Endometrial microvascular endothelial cells (primary cell): ENCODE results near the gene GRIA4. TPM values are rescaled to one million over a fixed set of nuclear protein-coding genes. Genes with fewer than 3 reads are reported as not detected.

ENCODE experiments used
- in situ Hi-C: cut with HindIII; loops from 2 replicates; pipeline ENCODE4 v1.10.0; 2017; ENCODE audit warnings: low sequenced_read_pairs, low pct_unique_long_range_greater_than_20kb; ENCODE audit errors: inconsistent ontology term
- total RNA-seq: library from RNA; depleted of rRNA; stranded (reverse); fragments of >200 nt; gene quantifications from one replicate; pipeline ENCODE4 v1.2.3, GENCODE V29; 2015; ENCODE audit errors: inconsistent ontology term

The GRIA4 gene
- total RNA-seq, 1 donor from 2014 or later, result not detected

DNA sequence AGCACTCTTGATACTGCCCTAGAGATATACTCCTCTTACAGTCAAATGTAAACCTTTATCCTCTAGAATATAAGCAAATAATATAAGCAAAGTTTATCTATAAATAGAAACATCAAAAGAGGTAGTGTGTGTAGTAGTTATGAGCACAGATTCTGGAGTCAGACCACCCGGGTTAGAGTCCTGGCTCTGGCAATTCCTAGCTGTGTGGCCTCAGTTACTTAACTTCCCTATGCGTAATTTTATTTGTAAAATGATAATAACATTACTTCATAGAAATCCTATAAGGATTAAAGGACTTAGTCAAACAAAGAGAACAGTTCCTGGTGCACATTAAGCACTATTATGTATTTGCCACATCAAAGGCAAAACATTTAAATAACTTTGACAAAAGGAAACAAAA is 405.2 kb downstream of the GRIA4 start:
- in situ Hi-C loops, result no loop called here

DNA sequence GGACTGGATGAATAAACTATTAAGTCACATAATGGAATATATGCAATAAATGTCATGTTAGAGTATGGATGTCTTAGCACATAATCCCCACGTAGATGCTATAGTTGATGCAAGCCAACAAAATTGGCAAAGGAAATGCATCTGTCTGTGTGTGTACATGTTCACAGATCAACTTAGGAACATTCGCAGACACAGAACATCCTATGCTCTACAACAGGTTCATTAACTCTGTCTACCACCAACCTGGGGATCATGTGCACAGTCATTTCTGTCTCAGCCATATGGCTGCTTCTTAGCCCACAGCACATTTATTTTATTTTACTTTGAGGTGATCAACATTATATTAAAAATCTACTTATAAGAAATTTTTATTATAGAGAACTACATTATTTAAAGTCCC is 407.2 kb downstream of the GRIA4 start:
- in situ Hi-C loops, result no loop called here

DNA sequence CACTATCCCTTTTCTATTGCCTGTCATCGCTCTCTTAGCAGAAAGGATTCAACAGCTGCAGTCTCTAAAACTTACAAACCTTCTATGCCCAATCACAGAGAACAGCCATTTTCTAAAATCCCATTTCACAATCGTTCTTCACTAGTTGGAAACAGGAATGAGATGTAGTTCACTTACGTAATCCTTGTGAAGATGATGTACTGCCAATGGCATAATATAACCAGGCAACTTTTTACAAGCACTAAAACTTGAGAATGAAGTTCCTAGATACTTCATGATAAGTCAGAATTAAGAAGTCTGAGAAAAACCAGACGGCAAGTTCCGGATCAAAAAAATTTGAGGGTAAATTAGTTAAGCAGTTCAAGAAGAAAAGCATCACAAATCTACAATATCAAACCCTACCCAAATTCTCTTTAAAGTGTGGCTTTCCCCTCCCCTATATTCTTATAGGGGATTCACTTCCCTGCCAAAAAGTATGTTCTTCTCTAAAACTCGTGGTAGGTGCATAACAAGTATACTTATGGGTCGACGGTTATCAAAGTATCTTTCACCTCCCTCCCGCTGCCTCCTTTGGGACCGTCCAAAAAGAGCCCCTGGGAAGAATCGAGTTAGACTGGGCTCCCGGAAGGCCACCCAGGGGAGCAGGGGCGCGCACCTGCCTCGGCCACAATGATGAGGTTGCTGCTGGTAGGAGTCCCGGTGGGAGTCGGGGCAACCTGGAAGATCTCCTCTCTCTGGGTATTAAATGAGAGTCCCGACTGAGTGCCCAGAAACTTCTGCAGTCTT is 411.5 kb downstream of the GRIA4 start:
- in situ Hi-C loops, result no loop called here

DNA sequence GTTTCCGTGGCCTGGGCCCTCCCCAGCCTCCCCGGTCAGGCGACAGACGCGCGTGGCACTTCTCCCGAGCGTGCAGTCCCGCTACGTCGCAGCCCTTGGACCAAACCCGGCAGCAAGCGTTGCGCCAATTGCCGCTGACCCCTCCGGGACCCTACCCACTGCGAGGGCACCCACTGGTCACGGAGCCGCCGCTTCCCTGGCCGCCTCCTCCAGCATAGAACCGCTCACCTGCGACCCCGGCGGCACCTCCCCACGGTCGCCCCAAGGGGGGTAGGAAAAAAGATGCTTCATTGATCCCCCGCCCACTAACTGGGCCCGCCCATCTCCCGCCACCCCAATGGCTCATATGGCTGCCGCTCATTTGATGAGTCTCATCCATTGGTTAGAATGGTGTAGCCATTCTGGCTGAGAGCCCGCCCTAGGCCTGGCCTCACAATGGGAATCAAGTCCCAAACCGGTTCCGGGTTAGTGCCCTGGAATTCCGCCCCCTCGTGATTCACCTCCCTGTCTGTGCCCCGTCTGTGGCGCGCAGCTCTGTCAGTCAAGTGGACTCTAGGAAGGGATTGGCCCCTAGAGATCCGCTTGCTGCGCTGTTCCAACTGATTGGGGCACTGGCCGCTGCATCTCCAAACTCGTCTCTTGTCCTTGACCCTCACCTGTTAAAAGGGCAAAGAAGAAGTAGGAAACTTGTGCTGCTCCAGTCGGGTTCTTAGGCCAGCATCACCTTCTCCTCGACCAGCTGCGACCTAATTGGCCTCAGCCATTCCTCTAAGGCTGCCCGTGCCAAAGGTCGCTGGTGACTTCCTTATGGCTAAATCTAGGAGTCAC is 412.3 kb downstream of the GRIA4 start, which contains the start of gene MSANTD4:
MSANTD4 (minus strand) TSS at position 274 of the 828 bp plus-strand sequence. CDS start 11,323 bp downstream, outside the sequence.
- in situ Hi-C loops, result no loop called here

DNA sequence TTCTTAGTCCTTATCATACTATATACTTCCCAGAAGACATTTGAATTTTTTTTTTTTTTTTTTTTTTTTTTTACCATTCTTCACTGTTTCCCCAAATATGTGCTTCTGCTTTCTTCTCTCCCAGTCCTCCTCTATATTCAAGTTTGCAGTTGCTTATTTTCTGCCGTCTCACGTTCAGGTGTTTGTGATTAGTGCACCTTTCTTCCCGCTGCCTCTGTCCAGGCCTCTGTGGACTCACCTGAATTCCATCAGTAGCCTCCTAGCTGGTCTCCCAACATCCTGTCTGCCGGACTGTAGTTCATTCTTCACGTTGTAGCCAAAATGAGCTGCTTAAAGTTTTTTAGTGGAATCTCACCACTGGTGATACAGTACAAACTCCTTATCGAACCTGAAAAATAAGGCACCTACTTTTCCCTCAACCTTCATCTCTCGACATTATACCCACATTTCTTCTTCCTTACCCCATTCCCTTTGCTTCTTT is 413.0 kb downstream of the GRIA4 start:
- in situ Hi-C loops, result no loop called here

DNA sequence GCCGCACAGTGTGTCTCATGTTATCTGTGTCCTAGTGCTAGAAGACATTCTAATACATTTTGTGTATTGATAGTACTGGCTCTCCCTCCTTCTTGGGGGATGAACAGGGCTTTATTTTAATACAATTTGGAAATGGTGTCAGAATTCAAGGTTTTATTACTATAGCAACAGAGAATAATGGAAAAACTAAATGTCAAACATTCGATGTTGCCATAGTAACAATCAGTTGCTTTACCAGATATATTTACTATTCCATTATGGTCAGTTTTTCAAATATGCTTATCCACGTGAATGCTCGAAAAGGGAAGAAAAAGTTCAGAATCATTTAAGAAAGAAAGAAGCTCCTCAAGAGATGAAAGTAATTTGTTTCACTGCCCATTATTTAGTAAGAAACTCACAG is 420.7 kb downstream of the GRIA4 start:
- in situ Hi-C loops, result no loop called here

DNA sequence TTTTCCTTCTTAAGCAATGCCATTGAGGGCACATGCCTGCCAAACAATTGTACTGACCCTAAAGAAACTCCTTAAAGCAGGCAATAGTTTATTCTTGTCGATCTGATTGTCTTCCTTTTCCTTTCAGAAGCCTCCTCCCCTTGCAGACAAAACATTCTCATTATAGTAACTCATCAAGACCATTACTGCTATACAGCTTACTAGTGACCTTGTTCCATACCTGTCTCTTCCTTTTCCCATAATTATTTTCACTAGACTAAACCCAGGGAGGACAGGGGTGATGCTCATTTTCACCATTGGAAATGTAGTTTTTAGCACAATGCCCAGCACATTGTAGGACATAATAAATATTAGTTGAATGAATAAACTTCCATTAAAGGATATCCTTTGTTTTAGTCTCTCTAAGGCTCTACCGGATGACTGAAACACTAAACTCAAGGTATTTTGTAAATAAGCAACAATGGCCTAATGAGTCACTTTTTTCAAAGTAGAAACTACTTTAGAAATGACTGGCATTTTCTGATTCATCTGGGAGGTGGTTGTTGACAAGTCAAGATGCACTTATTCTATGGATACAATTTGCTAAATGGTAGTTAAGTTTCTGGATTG is 421.4 kb downstream of the GRIA4 start:
- in situ Hi-C loops, result no loop called here
